ENCODE results near the gene SCARF2.
"Not testable (repeated sequence)": the region's sequence is repeated elsewhere in the genome, so short reads cannot be mapped to it uniquely, and the experiment has no call there.

The SCARF2 gene

GRCh38 chr22:20405931-20406685 is 31.5 kb downstream of the SCARF2 start:
- no peak for DNase-seq

GRCh38 chr22:20405291-20405930 is 32.2 kb downstream of the SCARF2 start:
- DNase-seq, result no peak

GRCh38 chr22:20404881-20405280 is 32.7 kb downstream of the SCARF2 start:
- no peak for DNase-seq

- DNase-seq, result no peak
Measured at GRCh38 chr22:20403779-20404140, 33.9 kb downstream of the SCARF2 start.

GRCh38 chr22:20402960-20403778 is 34.5 kb downstream of the SCARF2 start:
- no peak for DNase-seq

GRCh38 chr22:20401376-20402014 is 36.1 kb downstream of the SCARF2 start:
- DNase-seq, result no peak

- DNase-seq, result no peak
Measured at GRCh38 chr22:20400606-20401375, 36.8 kb downstream of the SCARF2 start.

GRCh38 chr22:20399866-20400605 is 37.6 kb downstream of the SCARF2 start:
- DNase-seq, result no peak

- no peak for DNase-seq
Measured at GRCh38 chr22:20398420-20398819, 39.2 kb downstream of the SCARF2 start.

GRCh38 chr22:20397498-20397897 is 40.1 kb downstream of the SCARF2 start:
- no peak for DNase-seq

- no peak for DNase-seq
Measured at GRCh38 chr22:20396639-20397038, 41.0 kb downstream of the SCARF2 start.

- DNase-seq, result no peak
Measured at GRCh38 chr22:20395907-20396287, 41.7 kb downstream of the SCARF2 start.

- no peak for DNase-seq
Measured at GRCh38 chr22:20395181-20395906, 42.3 kb downstream of the SCARF2 start.

GRCh38 chr22:20393705-20394476 is 43.7 kb downstream of the SCARF2 start, which contains the start of gene ZNF74:
TSS of gene ZNF74 (plus strand) at chr22:20394151. CDS start at chr22:20394629, 478 bp downstream.
- peak; percentile 89 to 92 for DNase-seq

- DNase-seq, result no peak
Measured at GRCh38 chr22:20392983-20393704, 44.5 kb downstream of the SCARF2 start.

- not testable (repeated sequence) for DNase-seq
Measured at GRCh38 chr22:20392365-20392881, 45.2 kb downstream of the SCARF2 start.

GRCh38 chr22:20391222-20391621 is 46.4 kb downstream of the SCARF2 start:
- DNase-seq, result no peak

- no peak for DNase-seq
Measured at GRCh38 chr22:20390394-20390907, 47.2 kb downstream of the SCARF2 start.

- no peak for DNase-seq
Measured at GRCh38 chr22:20389288-20389687, 48.3 kb downstream of the SCARF2 start.

Measured in NCI-H1930 (cell line).